Osteocyte (in vitro differentiated cells): Measurements from ENCODE around the gene HSP90AA1. TPM values are rescaled to one million over a fixed set of nuclear protein-coding genes. Genes with fewer than 3 reads are reported as not detected.

ENCODE experiments used
- DNase-seq: peaks from one replicate; pipeline ENCODE4 v3.0.0; 2021; ENCODE audit warnings: mixed read lengths; ENCODE audit not compliant: unreplicated experiment; ENCODE audit errors: extremely low spot score
- H3K27ac Mint-ChIP-seq: one replicate; pipeline ENCODE4 v1.8.0; 2021; ENCODE audit warnings: mild to moderate bottlenecking, mixed read lengths; ENCODE audit not compliant: unreplicated experiment
- H3K27me3 Mint-ChIP-seq: one replicate; pipeline ENCODE4 v1.8.0; 2021; ENCODE audit warnings: mixed read lengths; ENCODE audit not compliant: unreplicated experiment
- H3K36me3 Mint-ChIP-seq: one replicate; pipeline ENCODE4 v1.8.0; 2021; ENCODE audit warnings: mixed read lengths; ENCODE audit not compliant: unreplicated experiment
- H3K4me1 Mint-ChIP-seq: one replicate; pipeline ENCODE4 v1.8.0; 2021; ENCODE audit warnings: mixed read lengths; ENCODE audit not compliant: unreplicated experiment
- H3K4me3 Mint-ChIP-seq: one replicate; pipeline ENCODE4 v1.8.0; 2021; ENCODE audit warnings: mild to moderate bottlenecking, moderate library complexity, mixed read lengths; ENCODE audit not compliant: unreplicated experiment
- H3K9me3 Mint-ChIP-seq: one replicate; pipeline ENCODE4 v1.8.0; 2021; ENCODE audit warnings: mixed read lengths; ENCODE audit not compliant: unreplicated experiment
- CTCF ChIP-seq: fragments of 200-600 bp; sonication (generic); IDR thresholded peaks from 2 replicates; pipeline ENCODE4 v1.5.0; 2021; ENCODE audit warnings: antibody characterized with exemption, mild to moderate bottlenecking, moderate library complexity
- total RNA-seq: library from RNA; stranded (reverse); gene quantifications from 2 replicates; pipeline ENCODE4 v1.2.1, GENCODE V29; 2021

Gene HSP90AA1
- total RNA-seq, 1 donor from 2014 or later: 317 TPM

GRCh38 chr14:102097441-102098135 lies 10.7 kb upstream of the HSP90AA1 start:
- no peaks in the 10 kb centered on the region for H3K9me3 Mint-ChIP-seq
- peaks cover 24% of the 10 kb centered on the region for H3K4me1 Mint-ChIP-seq
- H3K36me3 Mint-ChIP-seq: peaks cover 3% of the 10 kb centered on the region
- no peak overlapping the region for H3K27ac Mint-ChIP-seq
- no peak for DNase-seq
- H3K27me3 Mint-ChIP-seq: no peaks in the 10 kb centered on the region
- no peak for TF ChIP-seq CTCF
- H3K4me3 Mint-ChIP-seq: no peak overlapping the region

- Mint-ChIP-seq H3K27ac (no peak overlapping the region), H3K4me3 (no peak overlapping the region), H3K4me1 (peaks cover 17% of the 10 kb centered on the region)
These were observed 9.8 kb upstream of the HSP90AA1 start for GRCh38 chr14:102096569-102097188.

GRCh38 chr14:102095871-102096568 lies 9.2 kb upstream of the HSP90AA1 start:
- Mint-ChIP-seq H3K4me3 (no peak overlapping the region), H3K27me3 (no peaks in the 10 kb centered on the region), H3K36me3 (peaks cover 3% of the 10 kb centered on the region), H3K9me3 (no peaks in the 10 kb centered on the region), H3K27ac (peak overlapping the region; percentile 41), H3K4me1 (peaks cover 17% of the 10 kb centered on the region)
- no peak for DNase-seq
- TF ChIP-seq CTCF: no peak

More at GRCh38 chr14:102096569-102097188, 9.8 kb upstream of the HSP90AA1 start:
- H3K9me3 Mint-ChIP-seq: no peaks in the 10 kb centered on the region
- no peaks in the 10 kb centered on the region for H3K27me3 Mint-ChIP-seq
- peak; percentile 85 for TF ChIP-seq CTCF
- H3K36me3 Mint-ChIP-seq: peaks cover 3% of the 10 kb centered on the region
- DNase-seq: peak; percentile 88

- Mint-ChIP-seq H3K4me1 (peaks cover 17% of the 10 kb centered on the region), H3K27ac (peak overlapping the region; percentile 41), H3K4me3 (no peak overlapping the region), H3K9me3 (no peaks in the 10 kb centered on the region), H3K27me3 (no peaks in the 10 kb centered on the region), H3K36me3 (no peaks in the 10 kb centered on the region)
- no peak for DNase-seq
- no peak for TF ChIP-seq CTCF
These were observed 8.5 kb upstream of the HSP90AA1 start for GRCh38 chr14:102095231-102095870.
